Bronchial epithelial cell (primary cell): ENCODE results near the gene OR51B2. TPM values are rescaled to one million over a fixed set of nuclear protein-coding genes. Genes with fewer than 3 reads are reported as not detected.

Source experiments
- DNase-seq: peaks from one replicate; pipeline ENCODE4 v3.0.0-alpha.2; 2010; ENCODE audit warnings: low read depth
- FAIRE-seq: peaks from 2 replicates; lab custom pipeline; 2011; peaks lifted over from hg19 to GRCh38; lab: Jason Lieb, UNC
- H3K27me3 ChIP-seq: 2 replicates; pipeline ENCODE4 v1.5.1; 2011; ENCODE audit warnings: low read length; ENCODE audit not compliant: control insufficient read depth, insufficient read depth
- H3K36me3 ChIP-seq: 2 replicates; pipeline ENCODE4 v1.5.1; 2011; ENCODE audit warnings: low read length; ENCODE audit not compliant: control insufficient read depth, insufficient read depth
- H3K4me3 ChIP-seq: 2 replicates; pipeline ENCODE4 v1.5.1; 2011; ENCODE audit warnings: mild to moderate bottlenecking, low read depth, low read length, control low read depth
- CTCF ChIP-seq: IDR thresholded peaks from 2 replicates; pipeline ENCODE4 v1.5.1; 2011; ENCODE audit warnings: mild to moderate bottlenecking, moderate library complexity, low read length, control low read depth, inconsistent platforms; ENCODE audit not compliant: insufficient read depth, severe bottlenecking
- total RNA-seq: library from RNA; depleted of rRNA; stranded (reverse); fragments of >200 nt; gene quantifications from 2 replicates; pipeline ENCODE4 v1.2.1, GENCODE V29; 2014

Gene OR51B2
- total RNA-seq, 1 donor from 2014 or later: not detected

DNA sequence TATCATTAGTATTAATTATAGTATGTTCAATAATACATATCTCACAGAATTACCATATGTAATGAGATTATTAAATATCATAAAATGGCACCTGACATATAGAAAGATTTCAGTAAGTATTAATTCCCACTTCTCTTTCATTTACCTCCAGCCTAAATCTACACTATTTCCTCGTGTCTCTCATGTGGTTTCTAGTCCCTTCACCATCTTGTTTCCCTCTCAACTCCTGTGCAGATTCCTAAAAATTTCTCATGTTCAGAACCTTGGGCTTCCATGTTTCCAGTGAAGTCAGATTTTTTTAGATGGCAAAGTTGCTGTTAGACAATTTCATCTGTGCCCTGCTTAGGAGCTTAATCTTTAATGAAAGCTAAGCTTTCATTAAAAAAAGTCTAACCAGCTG lies 40.2 kb downstream of the OR51B2 start:
- H3K36me3 ChIP-seq: no peaks in the 10 kb centered on the region
- no peak for DNase-seq
- no peak overlapping the region for H3K4me3 ChIP-seq
- TF ChIP-seq CTCF: no peak
- no peak for FAIRE-seq
- H3K27me3 ChIP-seq: no peaks in the 10 kb centered on the region

DNA sequence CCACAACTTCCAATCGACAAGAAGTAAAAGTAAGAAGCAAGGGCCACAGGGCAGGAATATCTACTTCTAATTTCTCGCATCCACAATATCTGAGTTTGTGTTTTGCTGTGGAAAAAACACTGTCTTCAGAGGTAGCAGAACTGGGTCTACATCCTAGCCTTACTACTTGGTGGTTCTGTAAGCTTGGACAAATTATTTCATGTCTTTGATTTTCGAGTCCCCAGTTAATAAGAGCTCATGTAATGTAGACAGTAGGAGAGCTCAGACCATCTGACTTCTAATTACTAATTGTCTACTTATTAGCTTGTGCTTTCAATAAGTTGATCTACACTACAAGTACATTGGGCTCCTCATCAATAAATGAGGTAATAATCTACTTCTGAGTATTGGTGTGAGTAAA lies 41.0 kb downstream of the OR51B2 start:
- no peaks in the 10 kb centered on the region for H3K36me3 ChIP-seq
- DNase-seq (no peak), FAIRE-seq (no peak)
- no peak for TF ChIP-seq CTCF
- H3K4me3 ChIP-seq: no peak overlapping the region
- H3K27me3 ChIP-seq: no peaks in the 10 kb centered on the region

DNA sequence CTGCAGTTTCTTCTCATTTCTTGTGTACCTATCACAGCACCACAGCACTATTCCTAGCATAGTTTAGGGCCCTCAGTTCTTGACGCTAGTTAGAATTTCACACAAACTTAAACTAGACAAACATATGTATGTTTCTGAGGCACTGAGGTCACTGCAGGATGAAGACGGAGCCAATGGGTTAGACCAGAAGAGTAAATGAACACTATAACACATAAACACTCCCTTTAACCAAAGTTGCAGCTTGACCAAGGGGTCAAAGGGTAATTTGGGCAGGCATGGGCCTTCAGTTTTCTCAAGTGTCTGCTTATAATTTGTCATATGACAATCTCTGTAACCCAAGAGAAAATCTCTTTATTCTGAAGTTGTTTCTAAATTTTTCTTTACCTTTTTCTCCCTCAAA lies 41.5 kb downstream of the OR51B2 start:
- FAIRE-seq: no peak
- DNase-seq: no peak
- Histone ChIP-seq H3K27me3 (no peaks in the 10 kb centered on the region), H3K36me3 (no peaks in the 10 kb centered on the region), H3K4me3 (no peak overlapping the region)
- TF ChIP-seq CTCF: no peak

- H3K36me3 ChIP-seq: no peaks in the 10 kb centered on the region
- TF ChIP-seq CTCF: no peak
- H3K4me3 ChIP-seq: no peak overlapping the region
- DNase-seq (no peak), FAIRE-seq (no peak)
- H3K27me3 ChIP-seq: no peaks in the 10 kb centered on the region
Measured at GRCh38 chr11:5281596-5281995, 42.5 kb downstream of the OR51B2 start.

DNA sequence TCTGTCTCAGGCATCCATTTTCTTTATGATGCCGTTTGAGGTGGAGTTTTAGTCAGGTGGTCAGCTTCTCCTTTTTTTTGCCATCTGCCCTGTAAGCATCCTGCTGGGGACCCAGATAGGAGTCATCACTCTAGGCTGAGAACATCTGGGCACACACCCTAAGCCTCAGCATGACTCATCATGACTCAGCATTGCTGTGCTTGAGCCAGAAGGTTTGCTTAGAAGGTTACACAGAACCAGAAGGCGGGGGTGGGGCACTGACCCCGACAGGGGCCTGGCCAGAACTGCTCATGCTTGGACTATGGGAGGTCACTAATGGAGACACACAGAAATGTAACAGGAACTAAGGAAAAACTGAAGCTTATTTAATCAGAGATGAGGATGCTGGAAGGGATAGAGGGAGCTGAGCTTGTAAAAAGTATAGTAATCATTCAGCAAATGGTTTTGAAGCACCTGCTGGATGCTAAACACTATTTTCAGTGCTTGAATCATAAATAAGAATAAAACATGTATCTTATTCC lies 43.5 kb downstream of the OR51B2 start:
- H3K4me3 ChIP-seq: no peak overlapping the region
- DNase-seq: peak; percentile 99
- FAIRE-seq: no peak
- no peak for TF ChIP-seq CTCF
- H3K36me3 ChIP-seq: no peaks in the 10 kb centered on the region
- no peaks in the 10 kb centered on the region for H3K27me3 ChIP-seq

DNA sequence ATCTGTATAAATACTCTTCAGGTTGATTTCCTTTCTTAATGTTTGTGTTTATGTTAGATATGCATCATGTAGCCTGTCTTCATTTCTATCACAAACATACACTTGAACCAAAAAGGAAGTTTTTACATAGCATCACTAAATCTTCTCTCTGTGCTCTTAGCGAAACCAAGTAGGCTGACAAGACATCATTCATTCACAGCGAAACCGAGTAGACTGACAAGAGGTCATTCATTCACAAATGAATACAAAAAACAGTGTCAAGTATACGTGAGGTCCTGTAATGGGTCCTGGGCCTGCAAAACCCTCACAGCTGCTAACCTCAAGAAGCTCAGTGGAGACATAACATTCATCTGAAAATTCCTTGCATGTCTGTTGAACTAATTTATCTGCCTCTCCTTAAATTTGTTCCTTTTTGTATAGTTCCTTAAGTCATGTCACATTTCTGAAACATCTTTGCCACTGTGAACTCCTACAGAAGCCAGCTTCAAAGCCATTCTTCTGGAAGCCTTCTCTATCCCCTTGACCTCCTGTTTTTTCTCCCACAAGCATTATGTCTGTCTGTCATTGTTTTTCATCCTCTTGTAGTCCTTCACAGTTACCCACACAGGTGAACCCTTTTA lies 44.5 kb downstream of the OR51B2 start:
- no peak for DNase-seq
- Histone ChIP-seq H3K27me3 (no peaks in the 10 kb centered on the region), H3K36me3 (no peaks in the 10 kb centered on the region), H3K4me3 (no peak overlapping the region)
- no peak for FAIRE-seq
- no peak for TF ChIP-seq CTCF
